GM12874 (cell line): Measurements from ENCODE around the gene STIM1.

Experiments used
- CTCF ChIP-seq: IDR thresholded peaks from 2 replicates; pipeline ENCODE4 v1.5.1; 2011; ENCODE audit warnings: low read depth, mild to moderate bottlenecking, control low read depth, low read length, moderate library complexity; ENCODE audit not compliant: insufficient read depth

The STIM1 gene

GRCh38 chr11:3932698-3933097 lies 77.2 kb downstream of the STIM1 start:
- TF ChIP-seq CTCF: no peak

- TF ChIP-seq CTCF: no peak
Observed at GRCh38 chr11:3933165-3933628, 77.7 kb downstream of the STIM1 start.

GRCh38 chr11:3934658-3935057 lies 79.2 kb downstream of the STIM1 start:
- no peak for TF ChIP-seq CTCF

GRCh38 chr11:3936517-3936916 lies 81.1 kb downstream of the STIM1 start:
- TF ChIP-seq CTCF: no peak

- no peak for TF ChIP-seq CTCF
Observed at GRCh38 chr11:3939211-3939610, 83.7 kb downstream of the STIM1 start.

GRCh38 chr11:3939651-3940190 lies 84.3 kb downstream of the STIM1 start:
- no peak for TF ChIP-seq CTCF

- TF ChIP-seq CTCF: 0 out of 2 replicates have a peak, but pooled peaks have one; percentile 2
Observed at GRCh38 chr11:3942160-3942955, 86.9 kb downstream of the STIM1 start.
